HEK293 (cell line): ENCODE data around the gene KDM3B.

ENCODE experiments used
- FEZF1 ChIP-seq: fragments of 450-650 bp; formaldehyde crosslinking; IDR thresholded peaks from 2 replicates; pipeline ENCODE4 v1.5.1; 2016; ENCODE audit warnings: missing biosample characterization, missing genetic modification characterization
- GLI2 ChIP-seq: fragments of 450-650 bp; formaldehyde crosslinking; IDR thresholded peaks from 2 replicates; pipeline ENCODE4; 2017; ENCODE audit warnings: missing biosample characterization, missing genetic modification characterization, low read depth, borderline replicate concordance
- IKZF3 ChIP-seq: fragments of 450-650 bp; IDR thresholded peaks from 2 replicates; pipeline ENCODE4 v1.5.0; 2018; ENCODE audit warnings: missing biosample characterization, mild to moderate bottlenecking, missing genetic modification characterization, moderate library complexity
- SP7 ChIP-seq: fragments of 450-650 bp; formaldehyde crosslinking; IDR thresholded peaks from 2 replicates; pipeline ENCODE4 v1.5.1; 2016; ENCODE audit warnings: missing biosample characterization, missing genetic modification characterization
- TRIM28 ChIP-seq: IDR thresholded peaks from 2 replicates; pipeline ENCODE4 v1.6.1; 2011; ENCODE audit warnings: low read length, control low read depth, borderline replicate concordance
- WT1 ChIP-seq: fragments of 450-650 bp; formaldehyde crosslinking; IDR thresholded peaks from 2 replicates; pipeline ENCODE4 v1.5.1; 2016; ENCODE audit warnings: missing biosample characterization, missing genetic modification characterization
- ZFP69B ChIP-seq: fragments of 450-650 bp; formaldehyde crosslinking; IDR thresholded peaks from 2 replicates; pipeline ENCODE4 v1.5.1; 2016; ENCODE audit warnings: missing biosample characterization, missing genetic modification characterization
- ZNF157 ChIP-seq: fragments of 450-650 bp; formaldehyde crosslinking; IDR thresholded peaks from 2 replicates; pipeline ENCODE4 v1.5.1; 2016; ENCODE audit warnings: missing biosample characterization, missing genetic modification characterization
- ZNF19 ChIP-seq: fragments of 450-650 bp; formaldehyde crosslinking; IDR thresholded peaks from 2 replicates; pipeline ENCODE4; 2016; ENCODE audit warnings: missing biosample characterization, missing genetic modification characterization, low read depth
- ZNF324 ChIP-seq: fragments of 450-650 bp; formaldehyde crosslinking; IDR thresholded peaks from 2 replicates; pipeline ENCODE4 v1.5.1; 2016; ENCODE audit warnings: missing biosample characterization, missing genetic modification characterization
- ZNF354C ChIP-seq: fragments of 450-650 bp; formaldehyde crosslinking; IDR thresholded peaks from 2 replicates; pipeline ENCODE4 v1.5.1; 2016; ENCODE audit warnings: missing biosample characterization, missing genetic modification characterization, low read depth, borderline replicate concordance
- ZNF404 ChIP-seq: fragments of 450-650 bp; formaldehyde crosslinking; IDR thresholded peaks from 2 replicates; pipeline ENCODE4 v1.5.1; 2017; ENCODE audit warnings: missing biosample characterization, missing genetic modification characterization
- ZNF433 ChIP-seq: fragments of 450-650 bp; formaldehyde crosslinking; IDR thresholded peaks from 2 replicates; pipeline ENCODE4 v1.5.1; 2016; ENCODE audit warnings: missing biosample characterization, missing genetic modification characterization, low read depth
- ZNF521 ChIP-seq: fragments of 450-650 bp; formaldehyde crosslinking; IDR thresholded peaks from 2 replicates; pipeline ENCODE4 v1.5.1; 2017; ENCODE audit warnings: missing biosample characterization, mild to moderate bottlenecking, missing genetic modification characterization
- ZNF530 ChIP-seq: fragments of 450-650 bp; formaldehyde crosslinking; IDR thresholded peaks from 2 replicates; pipeline ENCODE4 v1.5.1; 2016; ENCODE audit warnings: low read depth, missing biosample characterization, missing genetic modification characterization
- ZNF548 ChIP-seq: fragments of 450-650 bp; formaldehyde crosslinking; IDR thresholded peaks from 2 replicates; pipeline ENCODE4 v1.5.1; 2016; ENCODE audit warnings: missing biosample characterization, missing genetic modification characterization
- ZNF785 ChIP-seq: fragments of 450-650 bp; formaldehyde crosslinking; IDR thresholded peaks from 2 replicates; pipeline ENCODE4 v1.5.1; 2016; ENCODE audit warnings: missing biosample characterization, missing genetic modification characterization
- ZNF843 ChIP-seq: fragments of 450-650 bp; formaldehyde crosslinking; IDR thresholded peaks from 2 replicates; pipeline ENCODE4 v1.5.1; 2016; ENCODE audit warnings: missing biosample characterization, missing genetic modification characterization
- TF ChIP-seq, protein P1 (sequence below): fragments of 450-650 bp; formaldehyde crosslinking; IDR thresholded peaks from 2 replicates; pipeline ENCODE4 v1.5.1; 2016; ENCODE audit warnings: missing biosample characterization, missing genetic modification characterization
- TF ChIP-seq, protein P2 (sequence below): fragments of 450-650 bp; formaldehyde crosslinking; IDR thresholded peaks from 2 replicates; pipeline ENCODE4 v1.5.1; 2016; ENCODE audit warnings: missing biosample characterization, missing genetic modification characterization, borderline replicate concordance
- TF ChIP-seq, protein P3 (sequence below): fragments of 450-650 bp; formaldehyde crosslinking; IDR thresholded peaks from 2 replicates; pipeline ENCODE4 v1.5.1; 2016; ENCODE audit warnings: missing biosample characterization, missing genetic modification characterization
- TF ChIP-seq, protein P4 (sequence below): fragments of 450-650 bp; formaldehyde crosslinking; IDR thresholded peaks from 2 replicates; pipeline ENCODE4 v1.5.1; 2016; ENCODE audit warnings: missing biosample characterization, missing genetic modification characterization
- TF ChIP-seq, protein P5 (sequence below): fragments of 450-650 bp; formaldehyde crosslinking; IDR thresholded peaks from 2 replicates; pipeline ENCODE4 v1.5.0; 2017; ENCODE audit warnings: missing biosample characterization, missing genetic modification characterization, borderline replicate concordance
- TF ChIP-seq, protein P6 (sequence below): fragments of 450-650 bp; formaldehyde crosslinking; IDR thresholded peaks from 2 replicates; pipeline ENCODE4; 2016; ENCODE audit warnings: missing biosample characterization, missing genetic modification characterization

The KDM3B gene

DNA sequence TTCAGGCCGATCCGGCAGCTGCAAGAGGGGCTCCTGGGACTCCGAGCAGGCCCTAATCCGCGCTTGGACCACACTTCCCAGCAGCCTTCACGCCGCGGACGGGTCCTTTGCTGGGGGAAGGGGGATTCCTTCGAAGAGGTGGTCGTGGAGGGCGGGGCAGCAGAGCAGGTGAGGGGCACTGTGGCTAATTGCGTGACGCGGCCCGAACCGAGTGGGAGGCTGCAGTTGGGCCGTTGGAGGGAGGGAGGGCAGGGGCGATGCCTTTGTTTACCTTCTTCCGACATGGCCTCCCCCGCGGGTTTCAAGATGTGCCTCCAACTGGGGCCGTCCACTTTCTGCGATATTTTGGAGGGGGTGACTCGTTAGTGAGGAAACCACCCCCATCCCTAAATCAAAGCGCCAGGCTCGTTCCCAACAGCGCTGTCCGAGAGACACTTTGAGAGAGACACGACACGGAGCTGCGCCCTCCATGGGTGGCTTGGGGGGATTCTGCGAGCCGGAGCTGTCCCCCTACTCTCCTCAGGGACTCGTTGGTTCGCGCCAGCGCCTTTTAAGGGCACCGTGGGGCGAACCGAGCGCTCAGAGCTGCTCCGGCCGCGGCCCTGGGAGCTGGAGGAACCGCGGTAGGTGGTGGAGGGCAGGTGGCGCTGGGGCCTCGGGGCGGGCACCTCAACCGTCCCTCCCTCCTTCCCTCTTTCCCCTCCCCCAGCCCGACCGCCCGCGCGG is 14.6 kb upstream of the KDM3B start, which contains the start of gene FAM53C (continued):
- TF ChIP-seq, protein P1, sequence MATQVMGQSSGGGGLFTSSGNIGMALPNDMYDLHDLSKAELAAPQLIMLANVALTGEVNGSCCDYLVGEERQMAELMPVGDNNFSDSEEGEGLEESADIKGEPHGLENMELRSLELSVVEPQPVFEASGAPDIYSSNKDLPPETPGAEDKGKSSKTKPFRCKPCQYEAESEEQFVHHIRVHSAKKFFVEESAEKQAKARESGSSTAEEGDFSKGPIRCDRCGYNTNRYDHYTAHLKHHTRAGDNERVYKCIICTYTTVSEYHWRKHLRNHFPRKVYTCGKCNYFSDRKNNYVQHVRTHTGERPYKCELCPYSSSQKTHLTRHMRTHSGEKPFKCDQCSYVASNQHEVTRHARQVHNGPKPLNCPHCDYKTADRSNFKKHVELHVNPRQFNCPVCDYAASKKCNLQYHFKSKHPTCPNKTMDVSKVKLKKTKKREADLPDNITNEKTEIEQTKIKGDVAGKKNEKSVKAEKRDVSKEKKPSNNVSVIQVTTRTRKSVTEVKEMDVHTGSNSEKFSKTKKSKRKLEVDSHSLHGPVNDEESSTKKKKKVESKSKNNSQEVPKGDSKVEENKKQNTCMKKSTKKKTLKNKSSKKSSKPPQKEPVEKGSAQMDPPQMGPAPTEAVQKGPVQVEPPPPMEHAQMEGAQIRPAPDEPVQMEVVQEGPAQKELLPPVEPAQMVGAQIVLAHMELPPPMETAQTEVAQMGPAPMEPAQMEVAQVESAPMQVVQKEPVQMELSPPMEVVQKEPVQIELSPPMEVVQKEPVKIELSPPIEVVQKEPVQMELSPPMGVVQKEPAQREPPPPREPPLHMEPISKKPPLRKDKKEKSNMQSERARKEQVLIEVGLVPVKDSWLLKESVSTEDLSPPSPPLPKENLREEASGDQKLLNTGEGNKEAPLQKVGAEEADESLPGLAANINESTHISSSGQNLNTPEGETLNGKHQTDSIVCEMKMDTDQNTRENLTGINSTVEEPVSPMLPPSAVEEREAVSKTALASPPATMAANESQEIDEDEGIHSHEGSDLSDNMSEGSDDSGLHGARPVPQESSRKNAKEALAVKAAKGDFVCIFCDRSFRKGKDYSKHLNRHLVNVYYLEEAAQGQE = peak; percentile 94
- TF ChIP-seq IKZF3 (tag by site-specific recombination) (peak; percentile 70), ZNF530 (tag by site-specific recombination) (no peak), FEZF1 (tag by site-specific recombination) (0 out of 2 replicates have a peak, but pooled peaks have one; percentile 16), WT1 (tag by site-specific recombination) (peak; percentile 81), ZNF785 (tag by site-specific recombination) (no peak), ZNF404 (no peak), ZNF324 (tag by site-specific recombination) (peak; percentile 84), ZNF19 (tag by site-specific recombination) (no peak), ZNF548 (tag by site-specific recombination) (no peak), TRIM28 (no peak), ZFP69B (tag by site-specific recombination) (0 out of 2 replicates have a peak, but pooled peaks have one; percentile 41), GLI2 (tag by site-specific recombination) (no peak), ZNF354C (no peak), SP7 (tag by site-specific recombination) (peak; percentile 80), ZNF157 (tag by site-specific recombination) (no peak), ZNF843 (tag by site-specific recombination) (no peak; the same call in none of the 2 replicates), ZNF433 (tag by site-specific recombination) (no peak), ZNF521 (tag by site-specific recombination) (no peak)
- TF ChIP-seq, protein P2, sequence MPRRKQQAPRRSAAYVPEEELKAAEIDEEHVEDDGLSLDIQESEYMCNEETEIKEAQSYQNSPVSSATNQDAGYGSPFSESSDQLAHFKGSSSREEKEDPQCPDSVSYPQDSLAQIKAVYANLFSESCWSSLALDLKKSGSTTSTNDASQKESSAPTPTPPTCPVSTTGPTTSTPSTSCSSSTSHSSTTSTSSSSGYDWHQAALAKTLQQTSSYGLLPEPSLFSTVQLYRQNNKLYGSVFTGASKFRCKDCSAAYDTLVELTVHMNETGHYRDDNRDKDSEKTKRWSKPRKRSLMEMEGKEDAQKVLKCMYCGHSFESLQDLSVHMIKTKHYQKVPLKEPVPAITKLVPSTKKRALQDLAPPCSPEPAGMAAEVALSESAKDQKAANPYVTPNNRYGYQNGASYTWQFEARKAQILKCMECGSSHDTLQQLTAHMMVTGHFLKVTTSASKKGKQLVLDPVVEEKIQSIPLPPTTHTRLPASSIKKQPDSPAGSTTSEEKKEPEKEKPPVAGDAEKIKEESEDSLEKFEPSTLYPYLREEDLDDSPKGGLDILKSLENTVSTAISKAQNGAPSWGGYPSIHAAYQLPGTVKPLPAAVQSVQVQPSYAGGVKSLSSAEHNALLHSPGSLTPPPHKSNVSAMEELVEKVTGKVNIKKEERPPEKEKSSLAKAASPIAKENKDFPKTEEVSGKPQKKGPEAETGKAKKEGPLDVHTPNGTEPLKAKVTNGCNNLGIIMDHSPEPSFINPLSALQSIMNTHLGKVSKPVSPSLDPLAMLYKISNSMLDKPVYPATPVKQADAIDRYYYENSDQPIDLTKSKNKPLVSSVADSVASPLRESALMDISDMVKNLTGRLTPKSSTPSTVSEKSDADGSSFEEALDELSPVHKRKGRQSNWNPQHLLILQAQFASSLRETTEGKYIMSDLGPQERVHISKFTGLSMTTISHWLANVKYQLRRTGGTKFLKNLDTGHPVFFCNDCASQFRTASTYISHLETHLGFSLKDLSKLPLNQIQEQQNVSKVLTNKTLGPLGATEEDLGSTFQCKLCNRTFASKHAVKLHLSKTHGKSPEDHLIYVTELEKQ (tag by site-specific recombination) = 0 out of 2 replicates have a peak, but pooled peaks have one; percentile 4
- TF ChIP-seq, protein P3, sequence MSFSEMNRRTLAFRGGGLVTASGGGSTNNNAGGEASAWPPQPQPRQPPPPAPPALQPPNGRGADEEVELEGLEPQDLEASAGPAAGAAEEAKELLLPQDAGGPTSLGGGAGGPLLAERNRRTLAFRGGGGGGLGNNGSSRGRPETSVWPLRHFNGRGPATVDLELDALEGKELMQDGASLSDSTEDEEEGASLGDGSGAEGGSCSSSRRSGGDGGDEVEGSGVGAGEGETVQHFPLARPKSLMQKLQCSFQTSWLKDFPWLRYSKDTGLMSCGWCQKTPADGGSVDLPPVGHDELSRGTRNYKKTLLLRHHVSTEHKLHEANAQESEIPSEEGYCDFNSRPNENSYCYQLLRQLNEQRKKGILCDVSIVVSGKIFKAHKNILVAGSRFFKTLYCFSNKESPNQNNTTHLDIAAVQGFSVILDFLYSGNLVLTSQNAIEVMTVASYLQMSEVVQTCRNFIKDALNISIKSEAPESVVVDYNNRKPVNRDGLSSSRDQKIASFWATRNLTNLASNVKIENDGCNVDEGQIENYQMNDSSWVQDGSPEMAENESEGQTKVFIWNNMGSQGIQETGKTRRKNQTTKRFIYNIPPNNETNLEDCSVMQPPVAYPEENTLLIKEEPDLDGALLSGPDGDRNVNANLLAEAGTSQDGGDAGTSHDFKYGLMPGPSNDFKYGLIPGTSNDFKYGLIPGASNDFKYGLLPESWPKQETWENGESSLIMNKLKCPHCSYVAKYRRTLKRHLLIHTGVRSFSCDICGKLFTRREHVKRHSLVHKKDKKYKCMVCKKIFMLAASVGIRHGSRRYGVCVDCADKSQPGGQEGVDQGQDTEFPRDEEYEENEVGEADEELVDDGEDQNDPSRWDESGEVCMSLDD (tag by site-specific recombination) = peak; percentile 71
- TF ChIP-seq, protein P4, sequence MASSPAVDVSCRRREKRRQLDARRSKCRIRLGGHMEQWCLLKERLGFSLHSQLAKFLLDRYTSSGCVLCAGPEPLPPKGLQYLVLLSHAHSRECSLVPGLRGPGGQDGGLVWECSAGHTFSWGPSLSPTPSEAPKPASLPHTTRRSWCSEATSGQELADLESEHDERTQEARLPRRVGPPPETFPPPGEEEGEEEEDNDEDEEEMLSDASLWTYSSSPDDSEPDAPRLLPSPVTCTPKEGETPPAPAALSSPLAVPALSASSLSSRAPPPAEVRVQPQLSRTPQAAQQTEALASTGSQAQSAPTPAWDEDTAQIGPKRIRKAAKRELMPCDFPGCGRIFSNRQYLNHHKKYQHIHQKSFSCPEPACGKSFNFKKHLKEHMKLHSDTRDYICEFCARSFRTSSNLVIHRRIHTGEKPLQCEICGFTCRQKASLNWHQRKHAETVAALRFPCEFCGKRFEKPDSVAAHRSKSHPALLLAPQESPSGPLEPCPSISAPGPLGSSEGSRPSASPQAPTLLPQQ (tag by site-specific recombination) = peak; percentile 63
- TF ChIP-seq, protein P5, sequence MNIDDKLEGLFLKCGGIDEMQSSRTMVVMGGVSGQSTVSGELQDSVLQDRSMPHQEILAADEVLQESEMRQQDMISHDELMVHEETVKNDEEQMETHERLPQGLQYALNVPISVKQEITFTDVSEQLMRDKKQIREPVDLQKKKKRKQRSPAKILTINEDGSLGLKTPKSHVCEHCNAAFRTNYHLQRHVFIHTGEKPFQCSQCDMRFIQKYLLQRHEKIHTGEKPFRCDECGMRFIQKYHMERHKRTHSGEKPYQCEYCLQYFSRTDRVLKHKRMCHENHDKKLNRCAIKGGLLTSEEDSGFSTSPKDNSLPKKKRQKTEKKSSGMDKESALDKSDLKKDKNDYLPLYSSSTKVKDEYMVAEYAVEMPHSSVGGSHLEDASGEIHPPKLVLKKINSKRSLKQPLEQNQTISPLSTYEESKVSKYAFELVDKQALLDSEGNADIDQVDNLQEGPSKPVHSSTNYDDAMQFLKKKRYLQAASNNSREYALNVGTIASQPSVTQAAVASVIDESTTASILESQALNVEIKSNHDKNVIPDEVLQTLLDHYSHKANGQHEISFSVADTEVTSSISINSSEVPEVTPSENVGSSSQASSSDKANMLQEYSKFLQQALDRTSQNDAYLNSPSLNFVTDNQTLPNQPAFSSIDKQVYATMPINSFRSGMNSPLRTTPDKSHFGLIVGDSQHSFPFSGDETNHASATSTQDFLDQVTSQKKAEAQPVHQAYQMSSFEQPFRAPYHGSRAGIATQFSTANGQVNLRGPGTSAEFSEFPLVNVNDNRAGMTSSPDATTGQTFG (tag by site-specific recombination) = 0 out of 2 replicates have a peak, but pooled peaks have one; percentile 43
- TF ChIP-seq, protein P6, sequence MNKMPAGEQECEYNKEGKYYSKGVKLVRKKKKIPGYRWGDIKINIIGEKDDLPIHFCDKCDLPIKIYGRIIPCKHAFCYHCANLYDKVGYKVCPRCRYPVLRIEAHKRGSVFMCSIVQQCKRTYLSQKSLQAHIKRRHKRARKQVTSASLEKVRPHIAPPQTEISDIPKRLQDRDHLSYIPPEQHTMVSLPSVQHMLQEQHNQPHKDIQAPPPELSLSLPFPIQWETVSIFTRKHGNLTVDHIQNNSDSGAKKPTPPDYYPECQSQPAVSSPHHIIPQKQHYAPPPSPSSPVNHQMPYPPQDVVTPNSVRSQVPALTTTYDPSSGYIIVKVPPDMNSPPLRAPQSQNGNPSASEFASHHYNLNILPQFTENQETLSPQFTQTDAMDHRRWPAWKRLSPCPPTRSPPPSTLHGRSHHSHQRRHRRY (tag by site-specific recombination) = 0 out of 2 replicates have a peak, but pooled peaks have one; percentile 5
